K562 (cell line): ENCODE results near the gene VWA3B. TPM values are rescaled to one million over a fixed set of nuclear protein-coding genes. Genes with fewer than 3 reads are reported as not detected.

Source experiments
- BCLAF1 ChIP-seq, 2 experiments: fragments of 450-650 bp in 1 of 2; IDR thresholded peaks; 2 replicates each; pipeline ENCODE4 v1.6.1; 2011 to 2017; ENCODE audit warnings: low read depth in 2 of 2, antibody characterized with exemption in 1 of 2, borderline replicate concordance in 1 of 2, low read length in 1 of 2, mild to moderate bottlenecking in 1 of 2, mixed read lengths in 1 of 2; ENCODE audit not compliant: control insufficient read depth in 1 of 2
- HDAC6 ChIP-seq: IDR thresholded peaks from 2 replicates; pipeline ENCODE4 v1.6.1; 2012; ENCODE audit warnings: low read depth, mild to moderate bottlenecking, control low read depth, inconsistent platforms, low read length, moderate library complexity
- RBM39 ChIP-seq: fragments of 200-400 bp; formaldehyde crosslinking; optimal IDR thresholded peaks from 2 replicates; pipeline ENCODE3; 2018; ENCODE audit warnings: low read depth, low read length
- SRSF9 ChIP-seq: fragments of 200-400 bp; formaldehyde crosslinking; IDR thresholded peaks from 2 replicates; pipeline ENCODE4 v1.6.1; 2017; ENCODE audit warnings: low read depth, low read length, borderline replicate concordance
- polyA plus RNA-seq, 8 experiments: library from polyadenylated mRNA; depleted of rRNA in 4 of 8; stranded (reverse) in 5 of 8; unstranded in 3 of 8; fragments of >200 nt; fragmentation: Nextera tagmentation in 2 of 8; fragmentation: Illumina TruSeq in 1 of 8; extraction: Ambion mirVana in 2 of 8; extraction: Trizol in 1 of 8; gene quantifications; 2 replicates each; pipeline versions ENCODE4 v1.2.1 to v1.2.3, GENCODE V29; 2011 to 2014; ENCODE audit warnings: inconsistent platforms in 1 of 8, missing spikeins in 1 of 8
- total RNA-seq, 7 experiments: library from RNA; depleted of rRNA in 6 of 7; stranded (reverse); fragments of >200 nt in 6 of 7; fragmentation: Illumina TruSeq in 2 of 7; extraction: Trizol in 2 of 7; gene quantifications; 2 replicates each; pipeline versions ENCODE4 v1.2.1 to v1.2.3, GENCODE V29; 2011 to 2021; ENCODE audit warnings: low replicate concordance in 1 of 7
- TF ChIP-seq, protein P1 (sequence below): fragments of 450-650 bp; conservative IDR thresholded peaks from 2 replicates; pipeline ENCODE4 v1.6.1; 2016; ENCODE audit warnings: missing genetic modification characterization, low read depth, mild to moderate bottlenecking, control low read depth, missing compliant biosample characterization
- TF ChIP-seq, protein P2 (sequence below): fragments of 450-650 bp; formaldehyde crosslinking; conservative IDR thresholded peaks from 2 replicates; pipeline ENCODE4 v1.4.0; 2022; ENCODE audit warnings: mild to moderate bottlenecking, missing genetic modification characterization

The VWA3B gene
- total and polyA plus RNA-seq, 9 of the 15 experiments (the other 6 are each of a cell fraction or from before 2014, with no cell fraction given): not detected

DNA sequence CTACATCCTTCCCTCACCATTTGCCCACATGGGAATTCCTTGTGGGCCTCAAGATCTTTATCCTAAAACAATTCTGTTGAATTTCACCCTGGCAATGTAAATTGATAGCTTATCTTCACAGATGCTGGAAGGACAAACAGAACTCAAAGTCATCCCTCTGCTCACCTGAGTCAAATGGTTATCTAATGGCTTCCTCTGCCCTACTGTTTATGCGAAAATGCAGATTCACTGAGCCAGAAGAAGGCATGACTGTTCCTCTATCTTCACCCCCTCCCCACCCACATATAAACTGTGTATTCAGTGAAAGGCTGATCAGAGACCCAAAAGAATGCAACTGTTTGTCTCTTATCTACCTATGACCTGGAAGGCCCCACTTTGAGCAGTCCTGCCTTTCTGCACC, 43.9 kb upstream of the VWA3B start (continued):
- TF ChIP-seq, protein P1, sequence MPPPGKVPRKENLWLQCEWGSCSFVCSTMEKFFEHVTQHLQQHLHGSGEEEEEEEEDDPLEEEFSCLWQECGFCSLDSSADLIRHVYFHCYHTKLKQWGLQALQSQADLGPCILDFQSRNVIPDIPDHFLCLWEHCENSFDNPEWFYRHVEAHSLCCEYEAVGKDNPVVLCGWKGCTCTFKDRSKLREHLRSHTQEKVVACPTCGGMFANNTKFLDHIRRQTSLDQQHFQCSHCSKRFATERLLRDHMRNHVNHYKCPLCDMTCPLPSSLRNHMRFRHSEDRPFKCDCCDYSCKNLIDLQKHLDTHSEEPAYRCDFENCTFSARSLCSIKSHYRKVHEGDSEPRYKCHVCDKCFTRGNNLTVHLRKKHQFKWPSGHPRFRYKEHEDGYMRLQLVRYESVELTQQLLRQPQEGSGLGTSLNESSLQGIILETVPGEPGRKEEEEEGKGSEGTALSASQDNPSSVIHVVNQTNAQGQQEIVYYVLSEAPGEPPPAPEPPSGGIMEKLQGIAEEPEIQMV (tag): no peak
- TF ChIP-seq RBM39 (no peak), BCLAF1 (IDR thresholded peaks at IDR 0.05; ENCODE audit: borderline replicate concordance in 1 of 2, control insufficient read depth in 1 of 2, low read depth in 2 of 2, low read length in 1 of 2) (no peak), SRSF9 (no peak), HDAC6 (no peak)
- TF ChIP-seq, protein P2, sequence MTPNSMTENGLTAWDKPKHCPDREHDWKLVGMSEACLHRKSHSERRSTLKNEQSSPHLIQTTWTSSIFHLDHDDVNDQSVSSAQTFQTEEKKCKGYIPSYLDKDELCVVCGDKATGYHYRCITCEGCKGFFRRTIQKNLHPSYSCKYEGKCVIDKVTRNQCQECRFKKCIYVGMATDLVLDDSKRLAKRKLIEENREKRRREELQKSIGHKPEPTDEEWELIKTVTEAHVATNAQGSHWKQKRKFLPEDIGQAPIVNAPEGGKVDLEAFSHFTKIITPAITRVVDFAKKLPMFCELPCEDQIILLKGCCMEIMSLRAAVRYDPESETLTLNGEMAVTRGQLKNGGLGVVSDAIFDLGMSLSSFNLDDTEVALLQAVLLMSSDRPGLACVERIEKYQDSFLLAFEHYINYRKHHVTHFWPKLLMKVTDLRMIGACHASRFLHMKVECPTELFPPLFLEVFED: no peak
